ENCODE results near the gene ZCCHC24. TPM values are rescaled to one million over a fixed set of nuclear protein-coding genes. Genes with fewer than 3 reads are reported as not detected.

The ZCCHC24 gene
- total RNA-seq, 1 donor from 2014 or later: 1.6 TPM

DNA sequence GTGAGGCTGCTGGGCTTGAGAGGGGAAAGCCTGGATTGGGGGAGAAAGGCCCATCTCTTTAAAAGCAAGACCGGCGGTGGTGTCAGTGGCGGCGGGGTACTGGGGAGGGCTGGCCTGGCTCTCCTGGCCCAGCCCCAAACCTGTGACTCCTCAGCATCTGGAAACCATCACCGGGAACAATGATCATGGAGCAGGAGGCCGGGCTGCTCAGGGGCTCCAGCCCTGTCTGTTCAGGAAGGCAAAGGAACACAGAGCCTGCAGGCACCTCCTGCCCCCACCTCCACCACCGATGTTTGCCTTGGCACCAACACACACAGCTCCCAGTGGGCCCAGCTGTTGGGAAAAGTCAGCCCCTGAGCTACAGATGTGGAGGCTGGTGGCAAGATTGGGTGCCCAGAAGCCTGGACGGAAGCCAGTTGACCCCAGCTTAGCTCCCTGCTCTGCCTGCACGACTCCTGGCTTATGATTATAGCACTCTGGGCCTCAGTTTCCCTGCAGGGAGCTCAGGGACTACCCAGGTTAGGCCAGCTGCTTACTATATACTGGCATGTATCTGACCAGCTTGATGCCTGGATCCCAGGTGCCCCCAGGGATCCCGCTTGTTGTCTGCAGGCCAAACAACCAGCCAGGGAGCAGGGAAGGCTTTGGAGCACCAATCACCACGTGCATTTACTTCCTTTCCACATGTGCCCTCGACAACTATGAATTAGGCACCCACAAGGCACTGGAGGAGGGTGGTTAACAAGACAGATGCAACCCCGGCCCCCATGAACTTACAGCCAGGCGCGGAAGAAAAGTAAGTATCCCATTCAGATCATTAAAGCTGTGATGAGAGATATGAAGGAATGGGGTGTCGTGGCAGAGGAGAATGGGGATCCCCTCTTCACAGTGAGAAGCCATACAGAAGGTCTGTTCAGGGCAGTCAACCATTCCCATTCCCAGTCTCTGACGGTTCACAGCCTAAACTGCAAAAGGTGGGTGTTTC lies 37.3 kb downstream of the ZCCHC24 start:
- H3K9me3 Mint-ChIP-seq (ENCODE audit: low read depth): no peaks in the 10 kb centered on the region
- no peaks in the 10 kb centered on the region for H3K36me3 Mint-ChIP-seq (ENCODE audit: insufficient read depth)
- no peak for TF ChIP-seq CTCF (IDR thresholded peaks at IDR 0.05; ENCODE audit: unreplicated experiment)
- H3K27ac Mint-ChIP-seq: no peak overlapping the region
- DNase-seq (ENCODE audit: low spot score, unreplicated experiment): no peak
- H3K4me1 Mint-ChIP-seq (ENCODE audit: low read depth): peaks cover 15% of the 10 kb centered on the region
- H3K27me3 Mint-ChIP-seq: peaks cover 22% of the 10 kb centered on the region
- no peak overlapping the region for H3K4me3 Mint-ChIP-seq (ENCODE audit: low read depth)

DNA sequence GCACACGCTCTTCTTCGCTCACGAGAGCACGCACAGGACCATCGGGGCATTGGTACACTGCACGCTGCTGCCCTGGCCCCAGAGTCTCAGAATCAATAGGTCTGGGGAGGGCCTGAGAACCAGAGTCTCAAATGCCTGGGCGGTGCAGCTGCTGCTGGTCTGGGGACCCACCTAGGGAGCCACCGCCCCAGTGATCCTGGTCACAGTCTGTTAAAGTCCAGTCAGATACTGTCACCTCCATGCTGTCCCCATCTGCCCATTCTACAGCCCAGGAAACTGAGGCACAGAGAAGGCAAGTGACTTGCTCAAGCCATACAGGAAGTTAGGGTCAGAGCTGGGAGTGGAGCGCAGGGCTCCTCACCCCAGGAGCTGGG lies 38.0 kb downstream of the ZCCHC24 start:
- peaks cover 26% of the 10 kb centered on the region for H3K27me3 Mint-ChIP-seq
- no peak for TF ChIP-seq CTCF (IDR thresholded peaks at IDR 0.05; ENCODE audit: unreplicated experiment)
- H3K36me3 Mint-ChIP-seq (ENCODE audit: insufficient read depth): no peaks in the 10 kb centered on the region
- H3K4me1 Mint-ChIP-seq (ENCODE audit: low read depth): peaks cover 16% of the 10 kb centered on the region
- no peak overlapping the region for H3K27ac Mint-ChIP-seq
- DNase-seq (ENCODE audit: low spot score, unreplicated experiment): no peak
- H3K9me3 Mint-ChIP-seq (ENCODE audit: low read depth): no peaks in the 10 kb centered on the region
- H3K4me3 Mint-ChIP-seq (ENCODE audit: low read depth): no peak overlapping the region

- DNase-seq (ENCODE audit: low spot score, unreplicated experiment): no peak
- Mint-ChIP-seq H3K27ac (no peak overlapping the region), H3K36me3 (ENCODE audit: insufficient read depth) (no peaks in the 10 kb centered on the region), H3K4me1 (ENCODE audit: low read depth) (peaks cover 16% of the 10 kb centered on the region), H3K9me3 (ENCODE audit: low read depth) (no peaks in the 10 kb centered on the region), H3K4me3 (ENCODE audit: low read depth) (no peak overlapping the region), H3K27me3 (peaks cover 26% of the 10 kb centered on the region)
- no peak for TF ChIP-seq CTCF (IDR thresholded peaks at IDR 0.05; ENCODE audit: unreplicated experiment)
These were observed 38.6 kb downstream of the ZCCHC24 start for GRCh38 chr10:79406683-79407422.

DNA sequence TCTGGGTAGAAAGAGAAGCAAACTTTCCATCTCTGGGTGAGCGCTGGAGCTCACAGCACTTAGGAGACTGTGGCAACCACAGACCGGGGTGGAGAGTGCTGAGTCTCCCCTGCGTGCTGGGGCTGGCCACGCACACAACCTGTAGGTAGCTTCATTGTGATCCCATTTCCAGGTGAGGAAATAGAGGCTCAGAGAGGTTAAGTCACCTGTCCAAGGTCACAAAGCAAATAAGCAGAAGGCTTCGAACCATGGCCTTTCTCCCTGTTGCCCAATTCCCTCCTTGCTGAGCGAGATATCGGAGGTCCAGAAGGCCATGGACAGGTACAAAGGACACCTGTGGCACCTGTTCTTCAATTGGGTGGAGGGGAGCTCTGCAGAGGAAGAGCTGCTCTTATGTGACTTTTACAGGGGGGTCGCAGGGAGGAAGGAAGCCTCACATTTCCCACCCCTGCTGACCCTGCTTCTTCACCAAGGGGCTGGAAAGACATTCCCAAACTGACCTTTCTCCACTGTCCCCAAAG lies 39.4 kb downstream of the ZCCHC24 start:
- H3K9me3 Mint-ChIP-seq (ENCODE audit: low read depth): no peaks in the 10 kb centered on the region
- H3K4me3 Mint-ChIP-seq (ENCODE audit: low read depth): no peak overlapping the region
- H3K36me3 Mint-ChIP-seq (ENCODE audit: insufficient read depth): no peaks in the 10 kb centered on the region
- H3K27ac Mint-ChIP-seq: no peak overlapping the region
- H3K4me1 Mint-ChIP-seq (ENCODE audit: low read depth): peaks cover 16% of the 10 kb centered on the region
- no peak for TF ChIP-seq CTCF (IDR thresholded peaks at IDR 0.05; ENCODE audit: unreplicated experiment)
- H3K27me3 Mint-ChIP-seq: peaks cover 26% of the 10 kb centered on the region
- DNase-seq (ENCODE audit: low spot score, unreplicated experiment): no peak

Data from progenitor cell of endocrine pancreas (in vitro differentiated cells).